Measurements from ENCODE around the gene PARK7. TPM values are rescaled to one million over a fixed set of nuclear protein-coding genes. Genes with fewer than 3 reads are reported as not detected.

The PARK7 gene
- total RNA-seq, 1 experiment from 2014 or later = 370 TPM

DNA sequence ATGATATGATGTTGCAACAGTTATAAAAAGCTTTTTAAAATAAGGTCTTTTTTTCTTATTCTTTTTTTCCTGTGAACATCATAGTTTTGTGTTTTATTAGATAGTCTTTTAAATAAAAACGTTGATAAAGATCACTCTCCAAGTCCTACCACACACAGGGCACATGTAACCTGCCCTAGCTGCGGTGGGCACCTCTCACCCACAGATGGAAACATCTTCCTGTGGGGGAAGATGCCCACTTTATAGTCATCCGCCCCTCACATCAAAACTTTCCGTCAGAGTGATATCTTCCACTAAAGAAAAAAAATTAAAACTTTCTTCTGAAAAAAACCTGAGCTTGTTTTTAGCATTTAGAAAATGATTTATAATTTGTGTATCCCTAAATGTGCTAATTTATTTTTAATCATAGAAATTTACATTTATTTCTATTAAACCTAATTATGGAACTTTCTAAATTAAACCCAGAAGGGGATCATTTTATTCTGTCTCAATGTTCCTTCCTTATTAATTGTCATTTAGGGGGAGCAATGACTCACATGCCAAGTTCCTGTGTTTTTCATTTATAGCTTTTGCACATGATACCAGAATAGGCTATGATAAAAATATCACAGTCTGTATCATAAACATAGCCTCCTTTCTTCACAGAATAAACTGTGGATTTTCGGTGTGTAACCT lies 45.5 kb upstream of the PARK7 start:
- TF ChIP-seq ZNF274 (IDR thresholded peaks at IDR 0.05; ENCODE audit: low read depth, low read length) (no peak), JUND (IDR thresholded peaks at IDR 0.05) (no peak), RAD21 (IDR thresholded peaks at IDR 0.05; ENCODE audit: low read depth) (no peak), EZH2phosphoT487 (IDR thresholded peaks at IDR 0.05; ENCODE audit: borderline replicate concordance) (no peak), TCF7L2 (IDR thresholded peaks at IDR 0.05; ENCODE audit: borderline replicate concordance, extremely low read depth, insufficient read depth, insufficient read length) (no peak), SRF (IDR thresholded peaks at IDR 0.05; ENCODE audit: low read depth) (no peak), SIN3A (IDR thresholded peaks at IDR 0.05; ENCODE audit: low read depth) (no peak)
- TF ChIP-seq, protein P1, sequence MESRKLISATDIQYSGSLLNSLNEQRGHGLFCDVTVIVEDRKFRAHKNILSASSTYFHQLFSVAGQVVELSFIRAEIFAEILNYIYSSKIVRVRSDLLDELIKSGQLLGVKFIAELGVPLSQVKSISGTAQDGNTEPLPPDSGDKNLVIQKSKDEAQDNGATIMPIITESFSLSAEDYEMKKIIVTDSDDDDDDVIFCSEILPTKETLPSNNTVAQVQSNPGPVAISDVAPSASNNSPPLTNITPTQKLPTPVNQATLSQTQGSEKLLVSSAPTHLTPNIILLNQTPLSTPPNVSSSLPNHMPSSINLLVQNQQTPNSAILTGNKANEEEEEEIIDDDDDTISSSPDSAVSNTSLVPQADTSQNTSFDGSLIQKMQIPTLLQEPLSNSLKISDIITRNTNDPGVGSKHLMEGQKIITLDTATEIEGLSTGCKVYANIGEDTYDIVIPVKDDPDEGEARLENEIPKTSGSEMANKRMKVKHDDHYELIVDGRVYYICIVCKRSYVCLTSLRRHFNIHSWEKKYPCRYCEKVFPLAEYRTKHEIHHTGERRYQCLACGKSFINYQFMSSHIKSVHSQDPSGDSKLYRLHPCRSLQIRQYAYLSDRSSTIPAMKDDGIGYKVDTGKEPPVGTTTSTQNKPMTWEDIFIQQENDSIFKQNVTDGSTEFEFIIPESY (IDR thresholded peaks at IDR 0.05; ENCODE audit: extremely low read depth, insufficient replicate concordance, low read length) = no peak
- TF ChIP-seq, protein P2, sequence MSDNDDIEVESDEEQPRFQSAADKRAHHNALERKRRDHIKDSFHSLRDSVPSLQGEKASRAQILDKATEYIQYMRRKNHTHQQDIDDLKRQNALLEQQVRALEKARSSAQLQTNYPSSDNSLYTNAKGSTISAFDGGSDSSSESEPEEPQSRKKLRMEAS (IDR thresholded peaks at IDR 0.05) = no peak
- TF ChIP-seq, protein P3, sequence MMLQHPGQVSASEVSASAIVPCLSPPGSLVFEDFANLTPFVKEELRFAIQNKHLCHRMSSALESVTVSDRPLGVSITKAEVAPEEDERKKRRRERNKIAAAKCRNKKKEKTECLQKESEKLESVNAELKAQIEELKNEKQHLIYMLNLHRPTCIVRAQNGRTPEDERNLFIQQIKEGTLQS (IDR thresholded peaks at IDR 0.05) = no peak
- TF ChIP-seq, protein P4, sequence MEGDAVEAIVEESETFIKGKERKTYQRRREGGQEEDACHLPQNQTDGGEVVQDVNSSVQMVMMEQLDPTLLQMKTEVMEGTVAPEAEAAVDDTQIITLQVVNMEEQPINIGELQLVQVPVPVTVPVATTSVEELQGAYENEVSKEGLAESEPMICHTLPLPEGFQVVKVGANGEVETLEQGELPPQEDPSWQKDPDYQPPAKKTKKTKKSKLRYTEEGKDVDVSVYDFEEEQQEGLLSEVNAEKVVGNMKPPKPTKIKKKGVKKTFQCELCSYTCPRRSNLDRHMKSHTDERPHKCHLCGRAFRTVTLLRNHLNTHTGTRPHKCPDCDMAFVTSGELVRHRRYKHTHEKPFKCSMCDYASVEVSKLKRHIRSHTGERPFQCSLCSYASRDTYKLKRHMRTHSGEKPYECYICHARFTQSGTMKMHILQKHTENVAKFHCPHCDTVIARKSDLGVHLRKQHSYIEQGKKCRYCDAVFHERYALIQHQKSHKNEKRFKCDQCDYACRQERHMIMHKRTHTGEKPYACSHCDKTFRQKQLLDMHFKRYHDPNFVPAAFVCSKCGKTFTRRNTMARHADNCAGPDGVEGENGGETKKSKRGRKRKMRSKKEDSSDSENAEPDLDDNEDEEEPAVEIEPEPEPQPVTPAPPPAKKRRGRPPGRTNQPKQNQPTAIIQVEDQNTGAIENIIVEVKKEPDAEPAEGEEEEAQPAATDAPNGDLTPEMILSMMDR (IDR thresholded peaks at IDR 0.05 in 2 of 3, conservative IDR thresholded peaks at IDR 0.05 in 1 of 3; ENCODE audit: borderline replicate concordance in 1 of 3, insufficient read depth in 1 of 3, low read depth in 2 of 3, low read length in 2 of 3) = no peak
- H3K9me2 ChIP-seq (ENCODE audit: insufficient read depth) = no peaks in the 10 kb centered on the region
- H3K27ac ChIP-seq (ENCODE audit: low read depth, low read length) = no peak overlapping the region
- no TSS peak for BruUV-seq (replicated peaks)
- CTCF ChIA-PET = no interaction called here
- POLR2A ChIA-PET = no interaction called here
- no peaks in the 10 kb centered on the region for H3K36me3 ChIP-seq (ENCODE audit: control insufficient read depth in 1 of 2, insufficient read depth in 2 of 2, low read length in 2 of 2)
- ATAC-seq (no peak), DNase-seq (ENCODE audit: low read depth, low spot score) (no peak)
- intact Hi-C loops (cut with micrococcal nuclease) = no loop called here
- H3K79me2 ChIP-seq (ENCODE audit: insufficient read depth, low read length) = no peaks in the 10 kb centered on the region
- no peak overlapping the region for H3K4me2 ChIP-seq (ENCODE audit: low read length)
- no peaks in the 10 kb centered on the region for H3K27me3 ChIP-seq (ENCODE audit: insufficient read depth, low read length)
- no peak overlapping the region for H2AFZ ChIP-seq (ENCODE audit: low read depth, low read length, poor library complexity, severe bottlenecking)
- RAD21 ChIA-PET (ENCODE audit: low non-redundant PET in 1 of 2, low total read pairs in 2 of 2, uncharacterized antibody in 2 of 2, unreplicated experiment in 2 of 2) = no interaction called here
- H4K20me1 ChIP-seq (ENCODE audit: insufficient read depth) = no peaks in the 10 kb centered on the region
- no peak overlapping the region for H3K9ac ChIP-seq (ENCODE audit: low read length)
- peaks cover 3 to 25% of the 10 kb centered on the region in 2 experiments; a peak in 3 of 4 replicates for H3K4me1 ChIP-seq (ENCODE audit: control insufficient read depth in 1 of 2, insufficient read depth in 2 of 2, low read length in 2 of 2)
- H3K9me3 ChIP-seq (ENCODE audit: control insufficient read depth in 1 of 2, insufficient read depth in 1 of 2, low read depth in 1 of 2, low read length in 2 of 2) = no peaks in the 10 kb centered on the region
- H3K4me3 ChIP-seq (replicated peaks in 1 of 2; ENCODE audit: low read depth in 1 of 2, low read length in 2 of 2) = no peak overlapping the region
